Measurements from ENCODE around the gene KCNJ14.

DNA sequence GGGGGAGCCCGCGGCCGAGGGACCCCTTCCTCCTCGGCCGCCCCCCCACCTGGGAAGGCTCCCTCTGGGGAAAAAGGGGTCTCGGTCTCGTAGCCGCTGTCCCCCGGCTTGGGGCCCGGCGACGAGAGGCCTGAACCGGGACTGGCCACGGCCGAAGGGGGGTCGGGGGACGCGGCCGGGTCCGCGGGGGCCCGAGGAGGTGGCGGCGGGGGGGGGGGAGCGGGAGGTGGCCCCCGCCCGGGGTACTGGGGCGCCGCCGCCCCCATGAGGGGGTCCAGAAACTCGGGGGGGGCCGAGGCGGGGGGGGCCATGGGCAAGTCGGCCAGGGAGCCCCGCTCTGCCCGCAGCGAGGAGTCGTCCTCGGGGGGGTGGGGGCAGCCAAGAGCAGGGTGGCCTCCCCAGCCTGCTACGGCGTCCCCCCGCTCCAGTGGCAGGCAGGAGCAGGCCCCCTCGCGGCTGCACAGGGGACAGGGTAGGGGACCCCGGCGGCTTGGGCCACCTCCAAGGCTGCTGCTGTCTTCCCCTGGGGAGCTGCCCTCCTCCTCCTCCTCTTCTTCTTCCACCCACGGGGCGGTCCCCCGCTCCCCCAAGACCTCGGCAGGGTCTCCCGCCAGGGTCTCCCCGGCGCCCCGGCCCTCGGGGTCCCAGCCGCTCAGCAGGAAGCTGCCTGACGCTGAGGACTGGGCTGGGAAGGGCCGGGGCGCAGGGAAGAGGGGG is 43.4 kb downstream of the KCNJ14 start:
- TF ChIP-seq, protein P1, sequence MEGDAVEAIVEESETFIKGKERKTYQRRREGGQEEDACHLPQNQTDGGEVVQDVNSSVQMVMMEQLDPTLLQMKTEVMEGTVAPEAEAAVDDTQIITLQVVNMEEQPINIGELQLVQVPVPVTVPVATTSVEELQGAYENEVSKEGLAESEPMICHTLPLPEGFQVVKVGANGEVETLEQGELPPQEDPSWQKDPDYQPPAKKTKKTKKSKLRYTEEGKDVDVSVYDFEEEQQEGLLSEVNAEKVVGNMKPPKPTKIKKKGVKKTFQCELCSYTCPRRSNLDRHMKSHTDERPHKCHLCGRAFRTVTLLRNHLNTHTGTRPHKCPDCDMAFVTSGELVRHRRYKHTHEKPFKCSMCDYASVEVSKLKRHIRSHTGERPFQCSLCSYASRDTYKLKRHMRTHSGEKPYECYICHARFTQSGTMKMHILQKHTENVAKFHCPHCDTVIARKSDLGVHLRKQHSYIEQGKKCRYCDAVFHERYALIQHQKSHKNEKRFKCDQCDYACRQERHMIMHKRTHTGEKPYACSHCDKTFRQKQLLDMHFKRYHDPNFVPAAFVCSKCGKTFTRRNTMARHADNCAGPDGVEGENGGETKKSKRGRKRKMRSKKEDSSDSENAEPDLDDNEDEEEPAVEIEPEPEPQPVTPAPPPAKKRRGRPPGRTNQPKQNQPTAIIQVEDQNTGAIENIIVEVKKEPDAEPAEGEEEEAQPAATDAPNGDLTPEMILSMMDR (IDR thresholded peaks at IDR 0.05) = no peak
- no peak for TF ChIP-seq POLR2A (IDR thresholded peaks at IDR 0.05)
